Neutrophil (primary cell): ENCODE results near the gene LDB3.

Experiments used
- H3K27ac ChIP-seq: fragments of 200-600 bp; sonication (generic); 2 replicates; pipeline ENCODE4 v1.5.1; 2016; ENCODE audit warnings: mild to moderate bottlenecking, moderate library complexity
- H3K27me3 ChIP-seq: fragments of 200-600 bp; sonication (generic); 2 replicates; pipeline ENCODE4 v1.6.0; 2016; ENCODE audit warnings: mild to moderate bottlenecking
- H3K36me3 ChIP-seq: fragments of 200-600 bp; sonication (generic); 2 replicates; pipeline ENCODE4 v1.5.1; 2017
- H3K4me1 ChIP-seq, 2 experiments: fragments of 200-600 bp in 1 of 2; sonication (generic) in 1 of 2; 1 replicate in 1 of 2; 2 replicates in 1 of 2; pipeline versions ENCODE4 v1.5.1 to v1.6.1; 2013 to 2016; ENCODE audit warnings: low read depth in 1 of 2, low read length in 1 of 2, mild to moderate bottlenecking in 1 of 2, moderate library complexity in 1 of 2; ENCODE audit not compliant: control insufficient read depth in 1 of 2, insufficient read depth in 1 of 2
- H3K4me3 ChIP-seq, 2 experiments: fragments of 200-600 bp in 1 of 2; sonication (generic) in 1 of 2; 1 replicate in 1 of 2; 2 replicates in 1 of 2; pipeline ENCODE4 v1.5.1; 2013 to 2016; ENCODE audit warnings: low read depth in 1 of 2, low read length in 1 of 2, mild to moderate bottlenecking in 1 of 2, moderate library complexity in 1 of 2
- H3K9me3 ChIP-seq: fragments of 200-600 bp; sonication (generic); 2 replicates; pipeline ENCODE4 v1.5.1; 2016
- TF ChIP-seq, protein P1 (sequence below): fragments of 200-600 bp; sonication (generic); IDR thresholded peaks from 2 replicates; pipeline ENCODE4 v1.5.1; 2016; ENCODE audit warnings: antibody characterized with exemption

Gene LDB3

DNA sequence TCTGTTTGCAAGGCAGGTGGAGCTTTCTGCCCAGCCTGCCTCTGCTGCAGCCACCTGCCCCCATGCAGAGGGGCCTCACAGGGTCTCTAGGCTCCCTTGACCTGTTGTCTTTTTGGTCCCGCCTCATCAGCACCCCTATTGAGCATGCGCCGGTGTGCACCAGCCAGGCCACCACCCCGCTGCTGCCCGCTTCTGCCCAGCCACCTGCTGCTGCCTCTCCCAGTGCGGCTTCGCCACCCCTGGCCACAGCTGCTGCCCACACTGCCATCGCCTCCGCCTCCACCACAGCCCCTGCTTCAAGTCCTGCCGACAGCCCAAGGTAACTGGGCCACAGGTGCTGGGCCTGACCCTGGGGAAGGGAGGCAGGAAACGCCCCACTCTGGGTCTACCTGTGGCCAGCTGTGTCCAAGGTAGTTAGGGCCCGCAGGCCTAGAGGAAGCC, 38.1 kb downstream of the LDB3 start:
- Histone ChIP-seq H3K9me3 (no peaks in the 10 kb centered on the region), H3K27ac (no peak overlapping the region), H3K4me3 (no peak overlapping the region), H3K27me3 (peaks cover 8% of the 10 kb centered on the region), H3K36me3 (no peaks in the 10 kb centered on the region), H3K4me1 (peaks cover 0 to 4% of the 10 kb centered on the region in 2 experiments)
- TF ChIP-seq, protein P1, sequence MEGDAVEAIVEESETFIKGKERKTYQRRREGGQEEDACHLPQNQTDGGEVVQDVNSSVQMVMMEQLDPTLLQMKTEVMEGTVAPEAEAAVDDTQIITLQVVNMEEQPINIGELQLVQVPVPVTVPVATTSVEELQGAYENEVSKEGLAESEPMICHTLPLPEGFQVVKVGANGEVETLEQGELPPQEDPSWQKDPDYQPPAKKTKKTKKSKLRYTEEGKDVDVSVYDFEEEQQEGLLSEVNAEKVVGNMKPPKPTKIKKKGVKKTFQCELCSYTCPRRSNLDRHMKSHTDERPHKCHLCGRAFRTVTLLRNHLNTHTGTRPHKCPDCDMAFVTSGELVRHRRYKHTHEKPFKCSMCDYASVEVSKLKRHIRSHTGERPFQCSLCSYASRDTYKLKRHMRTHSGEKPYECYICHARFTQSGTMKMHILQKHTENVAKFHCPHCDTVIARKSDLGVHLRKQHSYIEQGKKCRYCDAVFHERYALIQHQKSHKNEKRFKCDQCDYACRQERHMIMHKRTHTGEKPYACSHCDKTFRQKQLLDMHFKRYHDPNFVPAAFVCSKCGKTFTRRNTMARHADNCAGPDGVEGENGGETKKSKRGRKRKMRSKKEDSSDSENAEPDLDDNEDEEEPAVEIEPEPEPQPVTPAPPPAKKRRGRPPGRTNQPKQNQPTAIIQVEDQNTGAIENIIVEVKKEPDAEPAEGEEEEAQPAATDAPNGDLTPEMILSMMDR = no peak

DNA sequence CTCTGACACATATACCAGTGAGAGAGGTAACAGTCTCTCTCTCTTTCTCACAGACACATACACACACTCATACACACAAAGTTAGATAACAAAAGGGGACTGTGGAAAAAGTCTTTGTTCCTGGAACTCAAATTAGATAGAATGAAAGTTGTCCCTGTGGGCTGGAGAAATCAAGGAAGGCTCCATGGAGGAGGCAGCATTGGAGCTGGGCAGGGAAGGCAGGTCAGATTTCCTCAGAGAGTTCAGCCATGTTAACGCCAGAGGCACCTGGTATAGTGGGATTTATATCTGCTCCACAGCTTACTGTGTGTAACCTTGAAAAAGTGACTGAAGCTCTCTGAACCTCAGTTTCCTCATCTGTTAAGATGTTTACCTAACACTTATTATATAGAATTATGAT, 38.7 kb downstream of the LDB3 start:
- TF ChIP-seq, protein P1 = no peak
- Histone ChIP-seq H3K9me3 (no peaks in the 10 kb centered on the region), H3K27me3 (peaks cover 14% of the 10 kb centered on the region), H3K27ac (no peak overlapping the region), H3K36me3 (no peaks in the 10 kb centered on the region), H3K4me3 (no peak overlapping the region), H3K4me1 (peaks cover 3 to 7% of the 10 kb centered on the region in 2 experiments)

DNA sequence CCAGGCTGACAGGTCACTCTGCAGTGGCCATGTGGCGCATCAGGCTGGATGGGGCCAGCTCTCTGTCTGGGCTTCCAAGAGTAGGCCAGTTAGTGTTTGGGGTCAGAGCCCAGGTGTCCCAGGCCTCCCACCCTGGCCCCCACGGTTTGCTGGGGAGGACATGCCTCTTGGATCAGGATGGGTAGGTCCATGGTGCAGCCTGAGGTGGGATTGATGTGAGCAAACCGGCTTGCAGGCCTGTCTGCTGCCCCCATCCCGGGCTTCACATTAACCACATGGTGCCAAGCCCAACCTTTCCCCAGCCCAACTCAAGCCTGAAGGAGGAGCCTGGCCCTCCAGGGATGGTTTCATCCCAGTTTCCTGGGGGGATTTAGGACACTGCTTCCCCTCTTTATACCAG, 39.2 kb downstream of the LDB3 start:
- no peak overlapping the region for H3K4me3 ChIP-seq
- peaks cover 19% of the 10 kb centered on the region for H3K27me3 ChIP-seq
- no peaks in the 10 kb centered on the region for H3K9me3 ChIP-seq
- peaks cover 5 to 9% of the 10 kb centered on the region in 2 experiments for H3K4me1 ChIP-seq
- H3K36me3 ChIP-seq = no peaks in the 10 kb centered on the region
- H3K27ac ChIP-seq = no peak overlapping the region
- TF ChIP-seq, protein P1 = no peak

DNA sequence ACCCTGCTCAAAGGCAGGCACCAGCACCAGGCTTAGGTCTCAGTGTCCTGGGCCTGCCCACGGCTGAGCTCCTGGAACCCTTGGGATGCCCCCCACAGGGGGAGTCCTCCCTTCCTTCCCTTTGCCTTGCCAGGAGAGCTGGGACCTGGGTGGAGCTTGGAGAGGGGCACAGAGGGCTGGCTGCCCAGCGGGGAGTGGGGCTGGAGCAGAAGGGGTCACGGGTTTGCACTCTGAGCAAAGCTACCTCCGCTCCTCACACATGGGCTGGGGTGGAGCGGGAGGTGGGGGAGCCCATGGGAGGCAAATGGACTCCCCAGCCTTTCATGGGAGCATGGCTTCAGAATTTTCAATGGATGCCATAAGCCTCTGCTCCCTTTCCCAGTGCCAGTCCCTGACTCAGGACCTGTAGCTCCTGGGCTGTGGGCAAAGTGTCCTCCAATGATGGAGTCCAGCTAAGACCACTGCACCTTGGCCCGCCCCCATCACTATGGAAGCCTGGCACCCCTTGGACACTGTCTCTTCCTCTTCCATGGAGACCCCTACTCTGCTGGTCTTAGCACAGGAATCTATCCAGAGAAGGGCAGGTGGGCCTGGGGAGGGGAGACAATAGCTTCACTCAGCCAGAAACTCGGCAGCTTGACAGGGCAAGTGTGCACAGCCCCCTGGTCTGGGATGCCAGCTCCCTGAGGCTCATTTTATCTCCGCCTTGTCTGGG, 39.9 kb downstream of the LDB3 start:
- Histone ChIP-seq H3K4me1 (peaks cover 5 to 9% of the 10 kb centered on the region in 2 experiments), H3K36me3 (no peaks in the 10 kb centered on the region), H3K27ac (no peak overlapping the region), H3K4me3 (no peak overlapping the region), H3K9me3 (no peaks in the 10 kb centered on the region), H3K27me3 (peaks cover 25% of the 10 kb centered on the region)
- TF ChIP-seq, protein P1 = no peak

DNA sequence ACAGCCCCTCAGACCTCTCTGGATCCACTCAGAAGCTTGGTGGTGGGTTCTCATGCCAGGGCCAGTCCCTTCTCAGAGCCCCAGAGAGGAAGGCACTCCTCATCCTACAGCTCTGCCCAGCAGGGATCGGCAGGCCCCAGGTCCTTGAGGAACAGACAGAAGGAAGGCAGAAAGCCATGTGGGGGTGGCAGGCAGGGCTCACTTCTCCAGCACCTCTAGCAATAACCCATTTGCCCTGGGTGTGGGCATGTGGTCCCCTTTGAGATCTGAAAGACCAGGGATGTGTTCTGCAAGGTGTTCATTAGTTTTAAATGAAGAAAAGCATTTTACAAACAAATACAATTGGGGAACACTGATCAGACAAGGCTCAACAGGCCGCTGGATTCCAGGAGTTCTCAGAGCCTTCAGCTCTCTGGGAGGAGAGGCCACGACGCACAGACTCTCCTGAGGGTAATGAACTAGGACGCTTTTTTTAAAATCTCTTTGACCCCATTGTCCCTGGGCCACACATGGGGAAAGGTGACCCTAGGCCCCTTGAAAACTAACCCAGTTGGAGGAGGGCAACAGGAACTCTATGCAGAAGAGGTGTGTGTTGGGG, 40.6 kb downstream of the LDB3 start:
- H3K27ac ChIP-seq = no peak overlapping the region
- TF ChIP-seq, protein P1 = no peak
- no peaks in the 10 kb centered on the region for H3K9me3 ChIP-seq
- H3K4me3 ChIP-seq = no peak overlapping the region
- no peaks in the 10 kb centered on the region for H3K36me3 ChIP-seq
- H3K4me1 ChIP-seq = peaks cover 5 to 9% of the 10 kb centered on the region in 2 experiments
- H3K27me3 ChIP-seq = peaks cover 32% of the 10 kb centered on the region
